Fibroblast of lung (primary cell): ENCODE results near the gene REPS2.

Experiments
- CTCF ChIP-seq, 2 donors: IDR thresholded peaks in 1 of 2; conservative IDR thresholded peaks in 1 of 2; 1 replicate in 1 of 2; 2 replicates in 1 of 2; pipeline ENCODE4 v1.5.1; 2011 to 2012; ENCODE audit warnings: low read length in 2 of 2, control low read depth in 1 of 2, inconsistent platforms in 1 of 2, low read depth in 1 of 2, mild to moderate bottlenecking in 1 of 2
- EZH2 ChIP-seq: IDR thresholded peaks from 2 replicates; pipeline ENCODE4 v1.5.1; 2012; ENCODE audit warnings: low read length, control low read depth, mild to moderate bottlenecking; ENCODE audit errors: missing control alignments

GRCh38 chrX:17075004-17075403 lies 128.5 kb downstream of the REPS2 start:
- TF ChIP-seq CTCF (conservative IDR thresholded peaks at IDR 0.05 in 1 of 2, IDR thresholded peaks at IDR 0.05 in 1 of 2; ENCODE audit: low read depth in 1 of 2, low read length in 2 of 2) (no peak), EZH2 (no peak)
